H9 (cell line): ENCODE measurements around the gene CAPG. TPM values are rescaled to one million over a fixed set of nuclear protein-coding genes. Genes with fewer than 3 reads are reported as not detected.

Experiments used
- DNase-seq: peaks from one replicate; pipeline ENCODE4 v3.0.0-alpha.2; 2017
- H2AFZ ChIP-seq: one replicate; pipeline ENCODE4 v1.6.1; 2013; ENCODE audit warnings: mild to moderate bottlenecking, low read length, control low read depth, moderate library complexity
- H2AK5ac ChIP-seq: 2 replicates; pipeline ENCODE4 v1.6.1; 2013; ENCODE audit warnings: low read length, control low read depth, mixed read lengths; ENCODE audit not compliant: insufficient read length
- H2BK120ac ChIP-seq: one replicate; pipeline ENCODE4 v1.6.1; 2013; ENCODE audit warnings: low read depth, mild to moderate bottlenecking, low read length, control low read depth, inconsistent platforms; ENCODE audit not compliant: poor library complexity, severe bottlenecking
- H2BK12ac ChIP-seq: 2 replicates; pipeline ENCODE4 v1.6.1; 2013; ENCODE audit warnings: low read length, control low read depth, mixed read lengths, low read depth; ENCODE audit not compliant: insufficient read length
- H2BK15ac ChIP-seq: 2 replicates; pipeline ENCODE4 v1.6.1; 2013; ENCODE audit warnings: low read depth, low read length, control low read depth
- H2BK20ac ChIP-seq: one replicate; pipeline ENCODE4 v1.6.1; 2013; ENCODE audit warnings: low read depth, mild to moderate bottlenecking, low read length, control low read depth, inconsistent platforms; ENCODE audit not compliant: poor library complexity, severe bottlenecking
- H2BK5ac ChIP-seq: 2 replicates; pipeline ENCODE4 v1.6.1; 2013; ENCODE audit warnings: low read length, control low read depth, mixed read lengths; ENCODE audit not compliant: insufficient read length
- H3K14ac ChIP-seq: 2 replicates; pipeline ENCODE4 v1.6.1; 2013; ENCODE audit warnings: low read length, control low read depth; ENCODE audit not compliant: insufficient read depth
- H3K18ac ChIP-seq: 2 replicates; pipeline ENCODE4 v1.6.1; 2013; ENCODE audit warnings: low read depth, mild to moderate bottlenecking, mixed read lengths, low read length, control low read depth; ENCODE audit not compliant: insufficient read length
- H3K23ac ChIP-seq: 2 replicates; pipeline ENCODE4 v1.6.1; 2013; ENCODE audit warnings: low read length, control low read depth, mixed read lengths, low read depth; ENCODE audit not compliant: insufficient read length
- H3K23me2 ChIP-seq: 2 replicates; pipeline ENCODE4 v1.6.1; 2013; ENCODE audit warnings: low read depth, mild to moderate bottlenecking, mixed read lengths, low read length, control low read depth; ENCODE audit not compliant: insufficient read length, poor library complexity, severe bottlenecking
- H3K27ac ChIP-seq: 2 replicates; pipeline ENCODE4 v1.5.1; 2013; ENCODE audit warnings: low read length, control low read depth, mixed read lengths, low read depth; ENCODE audit not compliant: insufficient read length
- H3K27me3 ChIP-seq: 2 replicates; pipeline ENCODE4 v1.6.1; 2013; ENCODE audit warnings: low read length, control low read depth, inconsistent platforms; ENCODE audit not compliant: insufficient read depth
- H3K4ac ChIP-seq: 2 replicates; pipeline ENCODE4 v1.6.1; 2013; ENCODE audit warnings: low read depth, mild to moderate bottlenecking, control low read depth, inconsistent platforms, low read length, moderate library complexity
- H3K4me1 ChIP-seq: 2 replicates; pipeline ENCODE4 v1.6.1; 2013; ENCODE audit warnings: low read length, control low read depth, inconsistent platforms; ENCODE audit not compliant: insufficient read depth
- H3K4me2 ChIP-seq: 2 replicates; pipeline ENCODE4 v1.6.1; 2013; ENCODE audit warnings: low read length, control low read depth, mixed read lengths; ENCODE audit not compliant: insufficient read length, insufficient read depth
- H3K56ac ChIP-seq: 2 replicates; pipeline ENCODE4 v1.6.1; 2013; ENCODE audit warnings: low read depth, mild to moderate bottlenecking, mixed read lengths, low read length, control low read depth; ENCODE audit not compliant: insufficient read length
- H3K79me1 ChIP-seq: 2 replicates; pipeline ENCODE4 v1.6.1; 2013; ENCODE audit warnings: low read depth, mild to moderate bottlenecking, moderate library complexity, low read length, control low read depth, inconsistent platforms; ENCODE audit not compliant: insufficient read depth, poor library complexity, severe bottlenecking
- H3K79me2 ChIP-seq: 2 replicates; pipeline ENCODE4 v1.6.1; 2013; ENCODE audit warnings: low read length, control low read depth, inconsistent platforms; ENCODE audit not compliant: insufficient read depth
- H3K9ac ChIP-seq: 2 replicates; pipeline ENCODE4 v1.6.1; 2013; ENCODE audit warnings: low read length, control low read depth, mixed read lengths; ENCODE audit not compliant: insufficient read length; ENCODE audit errors: extremely low read depth
- H3K9me3 ChIP-seq: one replicate; pipeline ENCODE4 v1.6.1; 2013; ENCODE audit warnings: low read depth, low read length, inconsistent platforms; ENCODE audit not compliant: control insufficient read depth
- H3T11ph ChIP-seq: one replicate; pipeline ENCODE4 v1.6.1; 2013; ENCODE audit warnings: mild to moderate bottlenecking, low read length, control low read depth, inconsistent platforms
- H4K20me1 ChIP-seq: one replicate; pipeline ENCODE4 v1.6.1; 2013; ENCODE audit not compliant: control insufficient read depth, insufficient read length, insufficient read depth
- H4K5ac ChIP-seq: 2 replicates; pipeline ENCODE4 v1.6.1; 2013; ENCODE audit warnings: low read depth, mild to moderate bottlenecking, mixed read lengths, low read length, control low read depth; ENCODE audit not compliant: insufficient read length
- H4K8ac ChIP-seq: replicated peaks from 2 replicates; pipeline ENCODE4 v1.6.1; 2013; ENCODE audit warnings: low read length, control low read depth, mixed read lengths, low read depth; ENCODE audit not compliant: insufficient read length
- H4K91ac ChIP-seq: 2 replicates; pipeline ENCODE4 v1.6.1; 2013; ENCODE audit warnings: low read depth, mild to moderate bottlenecking, moderate library complexity, mixed read lengths, low read length, control low read depth; ENCODE audit not compliant: insufficient read length
- H3K27ac Mint-ChIP-seq, 3 experiments: 2 replicates in 2 of 3; 3 replicates in 1 of 3; pipeline ENCODE4 v1.8.0; 2020 to 2021; ENCODE audit warnings: mixed read lengths in 3 of 3, mild to moderate bottlenecking in 1 of 3, moderate library complexity in 1 of 3
- H3K27me3 Mint-ChIP-seq: 2 replicates; pipeline ENCODE4 v1.8.0; 2021; ENCODE audit warnings: low read depth, mild to moderate bottlenecking, moderate library complexity, mixed read lengths
- H3K36me3 Mint-ChIP-seq, 3 experiments: 2 replicates in 2 of 3; 3 replicates in 1 of 3; pipeline ENCODE4 v1.8.0; 2020 to 2021; ENCODE audit warnings: low read depth in 3 of 3, mixed read lengths in 3 of 3; ENCODE audit not compliant: insufficient read depth in 1 of 3
- H3K4me1 Mint-ChIP-seq, 2 experiments: 2 replicates each; pipeline ENCODE4 v1.8.0; 2020; ENCODE audit warnings: mixed read lengths in 2 of 2
- H3K4me3 Mint-ChIP-seq, 2 experiments: 2 replicates in 1 of 2; 3 replicates in 1 of 2; pipeline ENCODE4 v1.8.0; 2020 to 2021; ENCODE audit warnings: mild to moderate bottlenecking in 2 of 2, mixed read lengths in 2 of 2, moderate library complexity in 1 of 2
- H3K9me3 Mint-ChIP-seq, 2 experiments: 2 replicates in 1 of 2; 3 replicates in 1 of 2; pipeline ENCODE4 v1.8.0; 2020; ENCODE audit warnings: mild to moderate bottlenecking in 2 of 2, mixed read lengths in 2 of 2, moderate library complexity in 1 of 2
- CTCF ChIP-seq: fragments of 200-600 bp; sonication (generic); conservative IDR thresholded peaks from 3 replicates; pipeline ENCODE4 v1.8.0; 2021; ENCODE audit warnings: antibody characterized with exemption, mild to moderate bottlenecking
- WGBS: extraction: QIAGEN DNeasy Blood & Tissue Kit; methylation state at CpG from one replicate; pipeline ENCODE4 v1.1.7; 2013; ENCODE audit warnings: missing lambda C conversion rate, low lambda C conversion rate, mixed read lengths; ENCODE audit not compliant: insufficient read length; ENCODE audit errors: extremely low coverage; 5-methylcytosine and 5-hydroxymethylcytosine counted together
- total RNA-seq: library from RNA; stranded (reverse); gene quantifications from 2 replicates; pipeline ENCODE4 v1.2.1, GENCODE V29; 2021

Gene CAPG
- total RNA-seq, 1 experiment from 2014 or later: 72.8 TPM

- Histone ChIP-seq H3K27me3 (no peaks in the 10 kb centered on the region), H3K79me1 (no peaks in the 10 kb centered on the region), H2BK15ac (no peak overlapping the region), H3K14ac (no peak overlapping the region), H3K4me2 (no peak overlapping the region), H3K18ac (no peak overlapping the region), H2BK20ac (no peak overlapping the region), H2BK5ac (no peak overlapping the region), H2BK12ac (no peak overlapping the region), H3K9me3 (no peaks in the 10 kb centered on the region), H3K23ac (no peak overlapping the region), H4K91ac (no peak overlapping the region), H3K56ac (no peak overlapping the region), H3K4ac (no peak overlapping the region), H2AK5ac (no peak overlapping the region), H3K4me1 (peaks cover 9% of the 10 kb centered on the region), H3T11ph (no peak overlapping the region), H2BK120ac (no peak overlapping the region), H3K79me2 (no peaks in the 10 kb centered on the region), H3K23me2 (peaks cover 14% of the 10 kb centered on the region), H3K9ac (no peak overlapping the region), H3K27ac (no peak overlapping the region), H4K8ac (no peak overlapping the region), H4K5ac (no peak overlapping the region), H4K20me1 (peaks cover 2% of the 10 kb centered on the region), H2AFZ (no peak overlapping the region)
- Mint-ChIP-seq H3K9me3 (no peaks in the 10 kb centered on the region), H3K36me3 (no peaks in the 10 kb centered on the region), H3K4me3 (no peak overlapping the region), H3K27ac (no peak overlapping the region), H3K4me1 (peaks cover 29% of the 10 kb centered on the region in 2 experiments), H3K27me3 (no peaks in the 10 kb centered on the region; the same call in none of the 2 replicates)
- DNase-seq: no peak
- TF ChIP-seq CTCF: no peak
- no CpG with 5 or more reads among the region's 12 CpGs for WGBS
Observed at GRCh38 chr2:85415980-85416650, 5.9 kb upstream of the CAPG start.
